Epithelial cell of esophagus (primary cell): ENCODE data around the gene ZCCHC24.

Source experiments
- DNase-seq: peaks from one replicate; pipeline ENCODE4 v3.0.0; 2010; ENCODE audit warnings: low read depth
- H3K4me3 ChIP-seq: 2 replicates; pipeline ENCODE4 v1.5.1; 2011; ENCODE audit warnings: mild to moderate bottlenecking, low read length, control low read depth
- TF ChIP-seq, protein P1 (sequence below): IDR thresholded peaks from 2 replicates; pipeline ENCODE4 v1.5.1; 2011; ENCODE audit warnings: low read depth, mild to moderate bottlenecking, low read length, control low read depth, inconsistent platforms; ENCODE audit not compliant: insufficient read depth; ENCODE audit errors: missing control alignments

ZCCHC24 gene

GRCh38 chr10:79417266-79417665 is 28.2 kb downstream of the ZCCHC24 start:
- DNase-seq = no peak
- no peak overlapping the region for H3K4me3 ChIP-seq
- TF ChIP-seq, protein P1, sequence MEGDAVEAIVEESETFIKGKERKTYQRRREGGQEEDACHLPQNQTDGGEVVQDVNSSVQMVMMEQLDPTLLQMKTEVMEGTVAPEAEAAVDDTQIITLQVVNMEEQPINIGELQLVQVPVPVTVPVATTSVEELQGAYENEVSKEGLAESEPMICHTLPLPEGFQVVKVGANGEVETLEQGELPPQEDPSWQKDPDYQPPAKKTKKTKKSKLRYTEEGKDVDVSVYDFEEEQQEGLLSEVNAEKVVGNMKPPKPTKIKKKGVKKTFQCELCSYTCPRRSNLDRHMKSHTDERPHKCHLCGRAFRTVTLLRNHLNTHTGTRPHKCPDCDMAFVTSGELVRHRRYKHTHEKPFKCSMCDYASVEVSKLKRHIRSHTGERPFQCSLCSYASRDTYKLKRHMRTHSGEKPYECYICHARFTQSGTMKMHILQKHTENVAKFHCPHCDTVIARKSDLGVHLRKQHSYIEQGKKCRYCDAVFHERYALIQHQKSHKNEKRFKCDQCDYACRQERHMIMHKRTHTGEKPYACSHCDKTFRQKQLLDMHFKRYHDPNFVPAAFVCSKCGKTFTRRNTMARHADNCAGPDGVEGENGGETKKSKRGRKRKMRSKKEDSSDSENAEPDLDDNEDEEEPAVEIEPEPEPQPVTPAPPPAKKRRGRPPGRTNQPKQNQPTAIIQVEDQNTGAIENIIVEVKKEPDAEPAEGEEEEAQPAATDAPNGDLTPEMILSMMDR = no peak

DNA sequence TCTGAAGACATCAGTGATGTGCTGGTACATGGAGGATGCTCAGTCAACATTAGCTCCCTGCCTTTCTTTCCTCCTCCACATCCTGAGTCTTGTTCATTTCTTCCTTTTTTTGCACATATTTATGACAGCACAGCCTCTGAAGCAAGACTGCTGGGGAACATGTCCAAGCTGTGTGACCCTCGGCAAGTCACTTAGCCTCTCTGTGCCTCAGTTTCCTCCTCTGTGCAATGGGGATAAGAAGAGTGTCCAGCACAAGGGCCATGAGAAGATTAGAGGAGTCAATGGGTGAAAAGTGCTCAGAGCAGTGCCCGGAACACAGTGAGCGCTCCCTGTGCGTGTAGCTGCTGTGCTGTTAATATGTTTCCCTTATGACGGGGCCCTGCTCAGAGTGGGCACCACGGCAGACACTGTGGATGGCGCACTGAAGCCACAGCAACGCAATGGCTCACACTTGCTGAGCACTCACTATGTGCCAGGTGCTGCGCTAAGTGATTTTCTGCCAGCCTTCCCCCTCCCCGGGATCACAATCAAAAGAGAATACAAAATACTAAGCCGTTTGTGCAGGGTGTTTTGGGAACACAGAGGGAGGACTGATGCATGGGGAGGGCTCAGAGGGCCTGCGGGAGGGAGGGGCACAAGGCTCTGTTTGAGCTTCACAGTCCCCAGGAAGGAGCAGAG is 28.7 kb downstream of the ZCCHC24 start:
- DNase-seq = no peak
- H3K4me3 ChIP-seq = no peak overlapping the region
- TF ChIP-seq, protein P1 = no peak

DNA sequence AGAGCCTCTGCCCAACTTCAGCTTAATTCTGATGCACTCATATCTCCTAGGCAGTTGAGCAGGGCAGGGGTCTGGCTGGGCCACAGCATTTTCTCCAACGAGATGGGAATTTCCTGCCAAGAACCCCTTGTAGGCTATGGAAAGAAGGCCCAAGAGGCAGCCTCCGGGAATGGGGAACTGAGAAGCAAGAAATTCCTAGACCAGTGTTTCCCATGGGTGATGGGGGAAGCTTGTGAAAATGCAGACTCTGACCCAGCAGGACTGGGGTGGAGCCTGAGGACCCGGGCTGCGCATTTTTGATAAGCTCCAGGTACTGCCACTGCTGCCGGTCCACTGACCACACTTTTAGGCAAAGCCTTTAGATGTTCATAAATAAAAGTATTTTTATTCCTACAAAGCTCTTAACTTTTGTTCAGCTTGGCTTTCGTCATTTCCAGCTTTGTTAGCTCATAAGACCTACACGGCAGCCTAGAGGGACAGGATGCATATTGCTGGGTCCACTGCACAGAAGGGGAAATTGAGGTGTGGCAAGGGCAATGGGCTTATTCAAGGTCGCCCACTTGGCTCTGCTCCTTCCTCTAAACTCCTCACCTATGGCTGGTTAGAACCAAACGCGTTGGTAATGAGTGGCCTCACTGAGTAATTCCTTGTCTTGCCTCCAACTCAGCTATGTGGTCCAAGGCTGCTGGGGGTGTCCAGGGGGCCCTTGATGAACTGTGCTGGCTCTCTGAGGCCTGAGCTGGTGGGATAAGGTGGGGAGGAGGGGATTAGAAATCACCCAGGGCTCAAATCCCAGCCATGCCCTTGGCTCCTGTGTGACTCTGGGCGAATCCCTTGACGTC is 29.5 kb downstream of the ZCCHC24 start:
- TF ChIP-seq, protein P1 = no peak
- no peak overlapping the region for H3K4me3 ChIP-seq
- DNase-seq = no peak

- no peak for DNase-seq
- no peak overlapping the region for H3K4me3 ChIP-seq
- TF ChIP-seq, protein P1 = no peak
Observed at GRCh38 chr10:79414714-79415113, 30.7 kb downstream of the ZCCHC24 start.

GRCh38 chr10:79413196-79413595 is 32.2 kb downstream of the ZCCHC24 start:
- TF ChIP-seq, protein P1 = no peak
- no peak for DNase-seq

DNA sequence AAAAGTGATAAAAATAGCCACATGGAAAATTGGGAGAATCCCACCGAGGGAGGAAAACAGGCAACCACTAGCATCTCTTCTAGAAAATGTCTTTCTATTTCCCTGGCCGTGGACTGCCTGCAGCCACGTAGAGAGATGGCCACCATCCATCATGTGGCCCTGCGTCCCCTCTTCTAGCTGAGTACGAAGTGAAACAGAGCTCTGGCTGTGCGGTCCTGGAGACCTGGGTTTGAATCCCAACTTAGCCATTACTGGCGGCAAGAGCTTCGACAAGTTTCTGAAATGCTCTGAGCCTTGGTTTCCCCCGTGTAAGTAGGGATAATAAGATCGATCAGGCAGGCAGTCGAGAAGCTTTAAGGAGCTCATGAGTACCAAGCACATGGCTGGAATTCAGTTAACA is 32.9 kb downstream of the ZCCHC24 start:
- no peak overlapping the region for H3K4me3 ChIP-seq
- DNase-seq = no peak
- TF ChIP-seq, protein P1 = no peak

More at GRCh38 chr10:79413196-79413595, 32.2 kb downstream of the ZCCHC24 start:
- no peak overlapping the region for H3K4me3 ChIP-seq
